Stimulated activated CD8-positive, alpha-beta memory T cell treated with anti-CD3 and anti-CD28 coated beads, Interleukin-7, amount 100 ng/mL, for 24 hours (primary cell): Measurements from ENCODE around the gene EMC6.
"Not testable (repeated sequence)": the region's sequence is repeated elsewhere in the genome, so short reads cannot be mapped to it uniquely, and the experiment has no call there.

Experiments
- DNase-seq: peaks from one replicate; pipeline ENCODE4 v3.0.0-alpha.2; 2020; ENCODE audit warnings: low read depth

Gene EMC6

GRCh38 chr17:3681057-3681456 lies 12.4 kb downstream of the EMC6 start:
- DNase-seq: no peak

- no peak for DNase-seq
Measured at GRCh38 chr17:3681565-3681964, 13.0 kb downstream of the EMC6 start.

- no peak for DNase-seq
Measured at GRCh38 chr17:3682033-3682432, 13.4 kb downstream of the EMC6 start.

GRCh38 chr17:3683054-3683511 lies 14.5 kb downstream of the EMC6 start:
- no peak for DNase-seq

GRCh38 chr17:3685174-3685573 lies 16.6 kb downstream of the EMC6 start:
- DNase-seq: no peak

GRCh38 chr17:3688027-3688553 lies 19.5 kb downstream of the EMC6 start:
- DNase-seq: no peak

- no peak for DNase-seq
Measured at GRCh38 chr17:3688852-3689261, 20.2 kb downstream of the EMC6 start.

- no peak for DNase-seq
Measured at GRCh38 chr17:3689262-3690093, 20.9 kb downstream of the EMC6 start.

- no peak for DNase-seq
Measured at GRCh38 chr17:3690094-3690715, 21.6 kb downstream of the EMC6 start.

- DNase-seq: no peak
Measured at GRCh38 chr17:3691617-3692067, 23.0 kb downstream of the EMC6 start.

- DNase-seq: no peak
Measured at GRCh38 chr17:3692346-3692745, 23.7 kb downstream of the EMC6 start.

GRCh38 chr17:3693141-3693540 lies 24.5 kb downstream of the EMC6 start:
- DNase-seq: no peak

GRCh38 chr17:3693829-3694231 lies 25.2 kb downstream of the EMC6 start:
- DNase-seq: no peak

GRCh38 chr17:3695129-3695722 lies 26.6 kb downstream of the EMC6 start:
- no peak for DNase-seq

- DNase-seq: no peak
Measured at GRCh38 chr17:3695723-3696411, 27.3 kb downstream of the EMC6 start, which contains the start of gene P2RX5. TSS of gene P2RX5 (minus strand) at chr17:3696155. CDS start at chr17:3696005, 150 bp downstream.

- no peak for DNase-seq
Measured at GRCh38 chr17:3697103-3697476, 28.5 kb downstream of the EMC6 start.

- no peak for DNase-seq
Measured at GRCh38 chr17:3698139-3698538, 29.5 kb downstream of the EMC6 start.

- DNase-seq: no peak
Measured at GRCh38 chr17:3699951-3700350, 31.3 kb downstream of the EMC6 start.

GRCh38 chr17:3702041-3702539 lies 33.5 kb downstream of the EMC6 start:
- DNase-seq: not testable (repeated sequence)

- DNase-seq: no peak
Measured at GRCh38 chr17:3704931-3705717, 36.5 kb downstream of the EMC6 start.

- DNase-seq: not testable (repeated sequence)
Measured at GRCh38 chr17:3705718-3705984, 37.0 kb downstream of the EMC6 start.
